GM23248 (cell line): ENCODE results near the gene CEP95.

ENCODE experiments used
- EZH2 ChIP-seq: fragments of 200-600 bp; sonication (generic); IDR thresholded peaks from 2 replicates; pipeline ENCODE4 v1.6.1; 2018; ENCODE audit warnings: antibody characterized with exemption, mild to moderate bottlenecking; ENCODE audit not compliant: insufficient read depth, poor library complexity, severe bottlenecking
- EZH2phosphoT487 ChIP-seq: fragments of 200-600 bp; sonication (generic); IDR thresholded peaks from 2 replicates; pipeline ENCODE4 v1.6.1; 2018; ENCODE audit warnings: antibody characterized with exemption, moderate library complexity, mild to moderate bottlenecking, low read depth; ENCODE audit not compliant: insufficient read depth

DNA sequence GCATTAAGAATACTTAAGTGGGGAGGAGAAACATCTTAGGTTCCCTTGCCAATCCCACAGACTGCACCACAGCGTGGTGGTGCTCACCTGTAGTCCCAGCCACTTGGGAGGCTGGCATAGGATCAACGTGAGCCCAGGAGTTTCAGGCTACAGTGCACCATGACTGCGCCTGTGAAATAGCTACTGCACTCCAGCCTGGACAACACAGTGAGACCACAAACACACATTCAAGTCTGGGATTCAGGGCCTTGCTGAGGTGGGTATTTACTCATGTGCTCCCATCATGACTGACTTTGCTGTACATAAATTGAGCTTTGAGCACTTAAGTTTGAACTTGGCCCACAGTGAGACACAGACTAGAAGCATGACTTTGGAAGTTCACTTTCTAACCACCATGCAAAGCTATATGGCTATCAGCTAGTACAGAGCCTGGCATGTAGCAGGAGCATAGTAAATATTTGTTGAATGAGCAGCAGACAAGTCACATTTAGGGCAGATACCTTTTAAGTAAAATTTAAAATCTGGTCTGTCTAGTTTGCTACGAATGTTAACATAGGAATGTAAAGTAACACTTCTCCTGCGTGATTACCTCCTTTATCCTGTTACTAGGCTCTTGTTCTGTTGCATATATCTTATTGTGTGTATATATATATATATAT is 33.5 kb downstream of the CEP95 start:
- TF ChIP-seq EZH2 (no peak), EZH2phosphoT487 (no peak)
